Measurements from ENCODE around the gene RACGAP1.

RACGAP1 gene

DNA sequence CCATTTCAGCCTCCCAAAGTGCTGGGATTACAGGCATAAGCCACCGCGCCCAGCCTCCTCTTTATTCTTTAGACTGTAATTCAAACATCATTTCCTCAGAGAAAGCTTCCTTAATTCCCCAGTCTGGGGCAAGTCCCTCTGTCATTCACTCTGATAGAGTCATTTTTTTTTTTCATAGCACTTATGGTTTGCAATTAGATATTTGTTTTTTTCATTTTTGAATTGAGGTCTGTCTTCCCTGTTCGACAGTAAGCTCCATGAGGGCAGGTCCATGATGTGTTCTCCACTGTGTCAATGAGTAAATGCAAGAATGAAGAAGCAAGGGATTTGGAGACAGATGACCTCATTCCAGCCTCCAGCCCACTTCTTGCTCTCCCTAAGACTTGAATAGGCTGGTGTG is 44.2 kb upstream of the RACGAP1 start (continued):
- no peak for TF ChIP-seq PATZ1 (CRISPR knock-in tag; IDR thresholded peaks at IDR 0.05; ENCODE audit: borderline replicate concordance)
- no peak for TF ChIP-seq TOX (CRISPR knock-in tag; IDR thresholded peaks at IDR 0.05; ENCODE audit: borderline replicate concordance)
- no peak for TF ChIP-seq BACH2 (CRISPR knock-in tag; IDR thresholded peaks at IDR 0.05; ENCODE audit: borderline replicate concordance)
- TF ChIP-seq PPARA (CRISPR knock-in tag; IDR thresholded peaks at IDR 0.05; ENCODE audit: borderline replicate concordance): no peak
- no peak for TF ChIP-seq ISL1 (CRISPR knock-in tag; IDR thresholded peaks at IDR 0.05)
- TF ChIP-seq ZC3H10 (CRISPR knock-in tag; IDR thresholded peaks at IDR 0.05): no peak
- no peak for TF ChIP-seq ZFP30 (CRISPR knock-in tag; IDR thresholded peaks at IDR 0.05)

DNA sequence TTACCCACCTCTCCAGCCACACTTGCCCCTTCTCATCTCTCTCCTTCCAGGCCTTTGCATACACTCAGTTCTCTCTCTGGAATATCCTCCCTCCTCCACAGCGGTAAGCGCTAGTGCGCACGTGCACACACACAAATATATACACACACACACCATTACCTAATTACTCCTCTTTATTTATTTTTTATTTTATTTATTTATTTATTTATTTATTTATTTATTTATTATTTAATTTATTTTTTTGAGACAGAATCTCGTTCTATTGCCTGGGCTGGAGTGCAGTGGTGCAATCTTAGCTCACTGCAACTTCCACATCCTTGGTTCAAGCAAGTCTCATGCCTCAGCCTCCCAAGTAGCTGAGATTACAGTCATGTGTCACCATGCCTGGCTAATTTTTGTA is 43.8 kb upstream of the RACGAP1 start:
- TF ChIP-seq GLIS3 (CRISPR knock-in tag; IDR thresholded peaks at IDR 0.05) (no peak), ESRRG (CRISPR knock-in tag; IDR thresholded peaks at IDR 0.05) (no peak), ZNF565 (CRISPR knock-in tag; conservative IDR thresholded peaks at IDR 0.05; ENCODE audit: low read depth) (no peak), TOX (CRISPR knock-in tag; IDR thresholded peaks at IDR 0.05; ENCODE audit: borderline replicate concordance) (no peak), ZNF70 (CRISPR knock-in tag; IDR thresholded peaks at IDR 0.05) (no peak), BACH2 (CRISPR knock-in tag; IDR thresholded peaks at IDR 0.05; ENCODE audit: borderline replicate concordance) (no peak), PPARA (CRISPR knock-in tag; IDR thresholded peaks at IDR 0.05; ENCODE audit: borderline replicate concordance) (no peak), CREB5 (CRISPR knock-in tag; IDR thresholded peaks at IDR 0.05; ENCODE audit: low read depth) (no peak), OSR1 (CRISPR knock-in tag; IDR thresholded peaks at IDR 0.05) (no peak), ZFP3 (CRISPR knock-in tag; IDR thresholded peaks at IDR 0.05) (no peak), ARNTL (CRISPR knock-in tag; IDR thresholded peaks at IDR 0.05; ENCODE audit: borderline replicate concordance, low read depth) (no peak)

GRCh38 chr12:50066402-50066801 is 41.1 kb upstream of the RACGAP1 start:
- peak; percentile 85 for ATAC-seq
- TF ChIP-seq ARNTL (CRISPR knock-in tag; IDR thresholded peaks at IDR 0.05; ENCODE audit: borderline replicate concordance, low read depth): no peak
- no peak for TF ChIP-seq ZNF70 (CRISPR knock-in tag; IDR thresholded peaks at IDR 0.05)
- TF ChIP-seq POU6F1 (CRISPR knock-in tag; IDR thresholded peaks at IDR 0.05; ENCODE audit: borderline replicate concordance, low read depth): no peak
- TF ChIP-seq OSR1 (CRISPR knock-in tag; IDR thresholded peaks at IDR 0.05): no peak
- no peak for TF ChIP-seq ZC3H10 (CRISPR knock-in tag; IDR thresholded peaks at IDR 0.05)
- no peak for TF ChIP-seq ZFP30 (CRISPR knock-in tag; IDR thresholded peaks at IDR 0.05)
- TF ChIP-seq CSDC2 (CRISPR knock-in tag; IDR thresholded peaks at IDR 0.05): no peak
- TF ChIP-seq TCF4 (CRISPR knock-in tag; IDR thresholded peaks at IDR 0.05; ENCODE audit: borderline replicate concordance): no peak
- TF ChIP-seq BACH2 (CRISPR knock-in tag; IDR thresholded peaks at IDR 0.05; ENCODE audit: borderline replicate concordance): no peak
- TF ChIP-seq, protein P1, sequence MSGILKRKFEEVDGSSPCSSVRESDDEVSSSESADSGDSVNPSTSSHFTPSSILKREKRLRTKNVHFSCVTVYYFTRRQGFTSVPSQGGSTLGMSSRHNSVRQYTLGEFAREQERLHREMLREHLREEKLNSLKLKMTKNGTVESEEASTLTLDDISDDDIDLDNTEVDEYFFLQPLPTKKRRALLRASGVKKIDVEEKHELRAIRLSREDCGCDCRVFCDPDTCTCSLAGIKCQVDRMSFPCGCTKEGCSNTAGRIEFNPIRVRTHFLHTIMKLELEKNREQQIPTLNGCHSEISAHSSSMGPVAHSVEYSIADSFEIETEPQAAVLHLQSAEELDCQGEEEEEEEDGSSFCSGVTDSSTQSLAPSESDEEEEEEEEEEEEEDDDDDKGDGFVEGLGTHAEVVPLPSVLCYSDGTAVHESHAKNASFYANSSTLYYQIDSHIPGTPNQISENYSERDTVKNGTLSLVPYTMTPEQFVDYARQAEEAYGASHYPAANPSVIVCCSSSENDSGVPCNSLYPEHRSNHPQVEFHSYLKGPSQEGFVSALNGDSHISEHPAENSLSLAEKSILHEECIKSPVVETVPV (CRISPR knock-in tag; IDR thresholded peaks at IDR 0.05): no peak
- no peak for TF ChIP-seq ZNF565 (CRISPR knock-in tag; conservative IDR thresholded peaks at IDR 0.05; ENCODE audit: low read depth)
- TF ChIP-seq TOX (CRISPR knock-in tag; IDR thresholded peaks at IDR 0.05; ENCODE audit: borderline replicate concordance): no peak

More for the DNA sequence above, 43.8 kb upstream of the RACGAP1 start:
- no peak for ATAC-seq

DNA sequence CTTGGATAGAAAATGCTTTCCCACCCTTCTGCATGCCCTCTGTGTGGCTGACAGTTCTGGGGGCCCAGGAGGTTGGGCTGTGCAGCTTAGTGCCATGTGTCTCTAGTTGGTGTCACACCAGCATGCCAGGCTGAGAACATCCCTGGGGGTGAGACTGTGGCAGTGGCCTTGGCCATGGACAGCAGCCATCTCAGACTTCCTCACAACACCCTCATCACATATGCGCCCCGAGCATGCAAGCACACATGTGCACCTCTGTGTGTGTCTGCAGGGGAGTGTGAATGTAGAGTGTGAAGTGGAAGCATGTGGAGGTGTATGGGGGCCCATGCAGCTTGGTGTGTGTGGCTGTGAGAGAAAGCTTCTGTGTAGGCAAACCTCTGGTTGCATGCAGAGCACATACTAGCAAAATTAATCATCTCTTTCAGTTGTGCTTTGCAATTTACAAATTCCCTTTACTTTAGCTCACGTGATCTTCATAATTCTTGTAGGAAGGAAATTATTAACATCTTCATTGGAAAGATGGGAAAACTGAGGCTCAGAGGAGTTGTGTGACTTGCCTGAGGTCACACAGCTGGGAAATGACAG is 40.5 kb upstream of the RACGAP1 start:
- no peak for ATAC-seq
- no peak for TF ChIP-seq OSR1 (CRISPR knock-in tag; IDR thresholded peaks at IDR 0.05)
